Stimulated activated memory B cell treated with anti-CD40 and anti-IgM and Interleukin-4, amounts not matched to agents 10 μg/mL and 1 μg/mL and 100 μg/mL, for 72 hours (primary cell): Measurements from ENCODE around the gene SCGB1C1.

Experiments
- ATAC-seq: fragments of 150-1000 bp; cut with Tn5 transposase; 2 replicates; pipeline ENCODE4 v1.10.0; 2021
- H3K27ac Mint-ChIP-seq: one replicate; pipeline ENCODE4 v1.8.0; 2022; ENCODE audit warnings: mild to moderate bottlenecking, mixed read lengths
- H3K27me3 Mint-ChIP-seq: one replicate; pipeline ENCODE4 v1.8.0; 2022; ENCODE audit warnings: mixed read lengths
- H3K36me3 Mint-ChIP-seq: one replicate; pipeline ENCODE4 v1.8.0; 2022; ENCODE audit warnings: mixed read lengths
- H3K4me1 Mint-ChIP-seq: one replicate; pipeline ENCODE4 v1.8.0; 2022; ENCODE audit warnings: mixed read lengths
- H3K4me3 Mint-ChIP-seq: one replicate; pipeline ENCODE4 v1.8.0; 2022; ENCODE audit warnings: mild to moderate bottlenecking, moderate library complexity, mixed read lengths
- H3K9me3 Mint-ChIP-seq: one replicate; pipeline ENCODE4 v1.8.0; 2022; ENCODE audit warnings: mixed read lengths

SCGB1C1 gene

GRCh38 chr11:240315-240714 lies 47.4 kb downstream of the SCGB1C1 start:
- no peak for ATAC-seq
- Mint-ChIP-seq H3K4me3 (no peak overlapping the region), H3K36me3 (peaks cover 32% of the 10 kb centered on the region), H3K4me1 (peaks cover 52% of the 10 kb centered on the region), H3K9me3 (no peaks in the 10 kb centered on the region), H3K27me3 (no peaks in the 10 kb centered on the region), H3K27ac (no peak overlapping the region)

DNA sequence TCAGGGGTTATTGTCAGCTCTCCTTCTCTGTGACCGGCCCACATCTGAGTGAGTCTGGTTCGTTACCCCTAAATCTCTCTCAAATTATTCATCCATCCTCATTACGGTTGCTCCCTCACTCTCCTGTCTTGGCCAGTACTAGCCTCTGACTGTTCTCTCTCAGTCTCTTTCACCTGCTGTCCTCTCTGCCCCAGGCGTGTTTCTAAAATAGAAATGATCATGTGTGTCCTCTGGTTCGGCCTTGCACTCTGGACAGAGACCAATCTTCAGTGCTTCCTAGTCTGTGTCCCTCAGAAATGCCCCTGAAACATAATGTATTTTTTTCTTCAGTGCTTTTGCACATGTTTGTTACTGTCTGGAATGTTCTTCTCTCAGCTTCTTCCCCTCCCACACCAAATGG lies 48.8 kb downstream of the SCGB1C1 start:
- peaks cover 44% of the 10 kb centered on the region for H3K36me3 Mint-ChIP-seq
- H3K27me3 Mint-ChIP-seq = no peaks in the 10 kb centered on the region
- ATAC-seq = no peak
- H3K4me1 Mint-ChIP-seq = peaks cover 50% of the 10 kb centered on the region
- no peak overlapping the region for H3K4me3 Mint-ChIP-seq
- H3K9me3 Mint-ChIP-seq = no peaks in the 10 kb centered on the region
- H3K27ac Mint-ChIP-seq = peak overlapping the region; percentile 16
